Psoas muscle (tissue), 8 donors: ENCODE results near the gene C10orf71. TPM values are rescaled to one million over a fixed set of nuclear protein-coding genes. Genes with fewer than 3 reads are reported as not detected.

Source experiments
- ATAC-seq, 4 donors: fragments of 200-7000 bp; cut with Tn5 transposase; one replicate each; pipeline ENCODE4 v1.9.1; 2020; ENCODE audit warnings: moderate library complexity in 3 of 4, mild to moderate bottlenecking in 2 of 4
- DNase-seq, 2 donors: peaks; one replicate each; pipeline ENCODE4 v3.0.0-alpha.2; 2020
- H3K27ac ChIP-seq: fragments of 200-600 bp; one replicate; pipeline ENCODE4 v1.8.0; 2022
- H3K27me3 ChIP-seq, 3 donors: fragments of 200-600 bp in 1 of 3; one replicate each; pipeline versions ENCODE4 v1.6.1 to v1.8.0; 2013 to 2022; ENCODE audit warnings: low read length in 2 of 3, mild to moderate bottlenecking in 2 of 3, moderate library complexity in 1 of 3; ENCODE audit not compliant: insufficient read depth in 3 of 3
- H3K36me3 ChIP-seq, 2 donors: fragments of 200-600 bp in 1 of 2; one replicate each; pipeline versions ENCODE4 v1.6.1 to v1.8.0; 2013 to 2022; ENCODE audit warnings: low read depth in 1 of 2, mild to moderate bottlenecking in 1 of 2, moderate library complexity in 1 of 2; ENCODE audit not compliant: insufficient read depth in 1 of 2
- H3K4me1 ChIP-seq: fragments of 200-600 bp; one replicate; pipeline ENCODE4 v1.8.0; 2022
- H3K4me3 ChIP-seq: fragments of 200-600 bp; one replicate; pipeline ENCODE4 v1.8.0; 2022; ENCODE audit warnings: mild to moderate bottlenecking
- H3K9me3 ChIP-seq: fragments of 200-600 bp; one replicate; pipeline ENCODE4 v1.8.0; 2022
- WGBS, 3 donors: extraction: QIAGEN DNeasy Blood & Tissue Kit; methylation state at CpG; one replicate each; pipeline versions ENCODE4 v1.1.6 to v1.1.7; 2013; 5-methylcytosine and 5-hydroxymethylcytosine counted together
- intact Hi-C, 2 donors: fragments of 100-400 bp; cut with DNase I; formaldehyde crosslinking; loops; one replicate each; pipeline versions ENCODE4 v1.11.0 to v1.14.2; 2022
- polyA plus RNA-seq, 3 donors: library from polyadenylated mRNA; stranded (reverse); fragments of 200-250 nt; gene quantifications; one replicate each; pipeline ENCODE4 v1.2.3, GENCODE V29; 2013
- total RNA-seq, 4 donors: library from RNA; stranded (reverse); fragmentation: NEBNext Ultra II Directional in 2 of 4; extraction: Animal tissue kit (Norgen Biotek cat#: 25700) in 2 of 4; gene quantifications; one replicate each; pipeline versions ENCODE4 v1.2.1 to v1.2.4, GENCODE V29; 2021 to 2023
- TF ChIP-seq, protein P1 (sequence below): fragments of 200-600 bp; IDR thresholded peaks from one replicate; pipeline ENCODE4 v1.8.0; 2022; ENCODE audit warnings: antibody characterized with exemption
- donor health status: healthy with polysubstance abuse.
- donor health status: DM: no; HTN: no; CAD: no; lungs with moderate emphysema.
- donor health status: Bipolar disorder and iron deficiency.
- donor health status: healthy.
- donor health status: DM: yes; HTN: yes; CAD: no.
- donor health status: DM: no; HTN: no; CAD: no.
- donor health status: DM: no; HTN: no; CAD: no.
- donor health status: DM: yes; HTN: yes; CAD: no.

Gene C10orf71
- total and polyA plus RNA-seq, 7 donors: 4.2 to 356 (median 83.8) TPM

DNA sequence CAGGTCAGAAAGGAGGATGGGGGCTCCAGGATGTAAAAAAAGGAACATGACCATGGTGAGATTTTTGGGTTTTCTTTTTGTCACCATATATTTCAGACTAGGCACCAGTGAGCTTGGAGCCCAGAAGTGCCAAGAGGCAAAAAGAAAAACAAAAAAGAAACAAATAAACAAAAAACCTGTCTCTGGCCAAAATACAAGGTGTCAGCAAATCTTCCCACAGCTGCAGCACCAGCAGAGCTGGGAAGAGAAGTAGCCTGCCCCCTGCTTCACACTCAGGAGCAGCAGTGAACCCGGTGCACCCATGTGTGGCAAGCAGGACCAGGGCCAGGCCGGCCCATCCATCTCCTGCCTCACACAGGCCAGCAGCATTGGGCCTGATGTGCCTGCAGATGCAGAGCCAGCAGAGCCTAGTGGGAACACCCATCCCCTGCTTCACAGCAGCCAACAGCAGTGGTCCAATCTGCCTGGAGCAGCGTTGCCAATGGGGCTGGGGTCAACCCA, 34.7 kb upstream of the C10orf71 start:
- ATAC-seq (no peak), DNase-seq (no peak)
- H3K4me3 ChIP-seq: no peak overlapping the region
- WGBS, 3 donors: 78 to 97% (median 92%) methylated on average over 3 of the region's 3 CpGs
- no peak overlapping the region for H3K27ac ChIP-seq
- H3K9me3 ChIP-seq: peaks cover 9% of the 10 kb centered on the region
- intact Hi-C loops: no loop called here
- H3K4me1 ChIP-seq: no peaks in the 10 kb centered on the region
- TF ChIP-seq, protein P1, sequence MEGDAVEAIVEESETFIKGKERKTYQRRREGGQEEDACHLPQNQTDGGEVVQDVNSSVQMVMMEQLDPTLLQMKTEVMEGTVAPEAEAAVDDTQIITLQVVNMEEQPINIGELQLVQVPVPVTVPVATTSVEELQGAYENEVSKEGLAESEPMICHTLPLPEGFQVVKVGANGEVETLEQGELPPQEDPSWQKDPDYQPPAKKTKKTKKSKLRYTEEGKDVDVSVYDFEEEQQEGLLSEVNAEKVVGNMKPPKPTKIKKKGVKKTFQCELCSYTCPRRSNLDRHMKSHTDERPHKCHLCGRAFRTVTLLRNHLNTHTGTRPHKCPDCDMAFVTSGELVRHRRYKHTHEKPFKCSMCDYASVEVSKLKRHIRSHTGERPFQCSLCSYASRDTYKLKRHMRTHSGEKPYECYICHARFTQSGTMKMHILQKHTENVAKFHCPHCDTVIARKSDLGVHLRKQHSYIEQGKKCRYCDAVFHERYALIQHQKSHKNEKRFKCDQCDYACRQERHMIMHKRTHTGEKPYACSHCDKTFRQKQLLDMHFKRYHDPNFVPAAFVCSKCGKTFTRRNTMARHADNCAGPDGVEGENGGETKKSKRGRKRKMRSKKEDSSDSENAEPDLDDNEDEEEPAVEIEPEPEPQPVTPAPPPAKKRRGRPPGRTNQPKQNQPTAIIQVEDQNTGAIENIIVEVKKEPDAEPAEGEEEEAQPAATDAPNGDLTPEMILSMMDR: no peak
- H3K27me3 ChIP-seq: no peaks in the 10 kb centered on the region
- no peaks in the 10 kb centered on the region for H3K36me3 ChIP-seq

DNA sequence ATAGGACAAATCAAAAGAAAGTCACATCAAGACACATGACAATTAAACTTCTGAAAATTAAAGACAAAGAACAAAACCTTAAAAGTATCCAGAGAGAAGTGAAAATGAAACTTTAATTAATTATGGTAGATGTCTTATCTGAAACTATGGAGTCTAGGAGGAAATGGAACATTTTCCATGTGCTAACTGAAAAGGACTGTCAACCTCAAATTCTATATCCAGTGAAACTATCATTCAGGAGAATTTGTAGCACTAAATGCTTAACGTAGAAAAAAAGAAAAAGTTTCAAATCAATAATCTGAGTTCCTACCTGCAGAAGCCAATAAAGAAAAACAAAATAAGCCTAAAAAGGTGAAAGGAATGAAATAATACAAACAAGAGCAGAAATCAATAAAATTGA, 33.1 kb upstream of the C10orf71 start:
- TF ChIP-seq, protein P1: no peak
- no peak for ATAC-seq
- 92 to 94% (median 93%) methylated on average over 1 of the region's 1 CpG for WGBS, 3 donors

DNA sequence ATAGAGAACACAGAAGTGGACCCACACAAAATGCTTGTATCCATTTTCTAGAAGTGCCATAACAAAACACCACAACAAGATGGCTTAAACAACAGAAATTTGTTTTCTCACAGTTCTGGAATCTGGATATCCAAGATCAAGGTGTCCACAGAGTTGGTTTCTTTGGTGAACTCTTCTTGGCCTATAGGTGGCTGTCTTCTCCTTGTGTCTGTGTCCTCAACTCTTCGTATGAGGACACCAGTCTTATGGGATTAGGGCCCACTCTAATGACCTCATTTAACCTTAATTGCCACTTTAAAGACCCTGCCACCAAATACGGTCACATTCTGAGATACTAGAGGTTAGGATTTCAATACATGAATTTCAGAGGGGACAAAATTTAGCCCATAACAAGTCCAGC, 30.8 kb upstream of the C10orf71 start:
- DNase-seq (no peak), ATAC-seq (no peak)
- 44 to 79% (median 56%) methylated on average over 2 of the region's 2 CpGs for WGBS, 3 donors
- H3K27me3 ChIP-seq: no peaks in the 10 kb centered on the region
- intact Hi-C loops: loop anchor here in 1 of 2 donors (5.0 kb wide), 2 partner anchors 34 to 36 kb away; no protein-coding TSS in a partner anchor
- no peak overlapping the region for H3K27ac ChIP-seq
- TF ChIP-seq, protein P1: peak; percentile 22
- peaks cover 27% of the 10 kb centered on the region for H3K4me1 ChIP-seq
- no peak overlapping the region for H3K4me3 ChIP-seq
- H3K9me3 ChIP-seq: peaks cover 9% of the 10 kb centered on the region
- no peaks in the 10 kb centered on the region for H3K36me3 ChIP-seq

More for the DNA sequence above, 33.1 kb upstream of the C10orf71 start:
- Histone ChIP-seq H3K4me3 (no peak overlapping the region), H3K9me3 (peaks cover 9% of the 10 kb centered on the region), H3K4me1 (peaks cover 9% of the 10 kb centered on the region), H3K27me3 (no peaks in the 10 kb centered on the region), H3K36me3 (no peaks in the 10 kb centered on the region), H3K27ac (no peak overlapping the region)
- DNase-seq: no peak
- intact Hi-C loops: loop anchor here in 1 of 2 donors (5.0 kb wide), 2 partner anchors 34 to 36 kb away; no protein-coding TSS in a partner anchor

DNA sequence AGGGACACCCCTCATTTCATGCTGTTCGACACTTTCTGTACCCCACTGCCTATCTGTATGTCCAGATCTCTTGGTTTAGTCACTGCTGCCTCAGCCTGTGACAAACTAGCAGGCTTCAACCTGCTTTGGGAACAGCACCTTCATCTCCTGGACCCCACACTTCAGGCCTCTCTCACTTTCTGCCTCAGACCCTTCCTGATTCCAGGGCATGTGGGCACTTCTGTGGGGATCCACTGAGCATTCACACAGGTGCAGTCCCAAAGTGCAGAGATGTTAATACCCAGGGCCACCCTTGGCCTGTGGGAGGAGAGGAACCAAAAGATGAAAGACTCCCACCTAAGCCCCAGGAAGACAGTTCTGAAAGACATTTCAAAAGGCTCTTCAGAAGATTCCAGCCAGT, 29.4 kb upstream of the C10orf71 start:
- TF ChIP-seq, protein P1: no peak
- intact Hi-C loops: loop anchor here in 1 of 2 donors (5.0 kb wide), 2 partner anchors 33 to 37 kb away; no protein-coding TSS in a partner anchor
- DNase-seq (no peak), ATAC-seq (no peak)
- H3K36me3 ChIP-seq: no peaks in the 10 kb centered on the region
- H3K27me3 ChIP-seq: no peaks in the 10 kb centered on the region
- H3K27ac ChIP-seq: no peak overlapping the region
- WGBS, 3 donors: 94 to 100% (median 100%) methylated on average over 1 of the region's 1 CpG
- H3K4me3 ChIP-seq: no peak overlapping the region
- peaks cover 8% of the 10 kb centered on the region for H3K9me3 ChIP-seq
- peaks cover 38% of the 10 kb centered on the region for H3K4me1 ChIP-seq

DNA sequence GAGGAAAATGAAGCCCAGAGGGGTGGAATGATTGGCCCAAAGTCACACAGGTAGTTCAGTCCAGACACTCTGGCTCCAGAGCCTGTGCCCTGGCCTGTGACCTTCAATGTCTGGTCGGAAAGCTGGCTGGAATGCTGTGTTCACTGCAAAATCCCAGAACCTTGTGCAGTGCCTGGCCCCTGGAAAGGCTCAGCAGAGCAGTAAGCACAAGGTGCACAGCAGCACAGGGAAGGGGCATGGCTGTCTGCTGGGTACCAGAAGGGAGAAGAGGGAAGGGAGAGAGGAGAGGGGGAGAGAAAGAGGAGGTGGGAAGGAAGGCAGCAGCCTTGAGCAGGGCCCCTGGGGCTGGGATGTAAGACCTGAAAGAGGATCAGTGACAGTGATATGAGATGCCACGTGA, 28.4 kb upstream of the C10orf71 start:
- 24 to 34% (median 30%) methylated on average over 2 of the region's 2 CpGs for WGBS, 3 donors
- ATAC-seq (no peak), DNase-seq (no peak)
- Histone ChIP-seq H3K4me3 (no peak overlapping the region), H3K4me1 (peaks cover 38% of the 10 kb centered on the region), H3K27me3 (no peaks in the 10 kb centered on the region), H3K27ac (peak overlapping the region; percentile 99), H3K36me3 (no peaks in the 10 kb centered on the region), H3K9me3 (peaks cover 3% of the 10 kb centered on the region)
- intact Hi-C loops: no loop called here
- TF ChIP-seq, protein P1: no peak
